TTC549 (cell line): Measurements from ENCODE around the gene TRIM40.

ENCODE experiments used
- FAIRE-seq: peaks from 2 replicates; lab custom pipeline; 2012; peaks lifted over from hg19 to GRCh38; lab: Jason Lieb, UNC

TRIM40 gene

GRCh38 chr6:30135757-30136156, at the start of gene TRIM40:
TRIM40 (plus strand) TSS chr6:30136140; CDS start chr6:30137037, 897 bp downstream.
- no peak for FAIRE-seq

DNA sequence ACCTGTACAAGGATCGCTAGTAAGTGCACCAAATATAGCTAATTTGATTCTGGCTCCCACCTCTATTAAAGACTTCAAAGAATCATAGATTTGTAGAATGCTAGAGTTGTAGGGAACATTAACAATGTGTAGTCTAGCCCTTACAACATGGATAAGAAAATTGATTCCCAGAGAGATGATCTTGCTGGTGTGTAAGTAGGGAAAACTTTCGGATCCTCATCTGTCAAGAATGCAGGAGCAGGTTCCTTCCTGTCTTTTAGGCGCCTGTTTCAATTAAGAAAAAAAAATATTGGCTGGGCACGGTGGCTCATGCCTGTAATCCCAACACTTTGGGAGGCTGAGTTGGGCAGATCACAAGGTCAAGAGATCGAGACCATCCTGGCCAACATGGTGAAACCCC, 48.1 kb upstream of the TRIM40 start:
- no peak for FAIRE-seq

GRCh38 chr6:30091577-30092381, 44.2 kb upstream of the TRIM40 start:
- FAIRE-seq, result no peak

DNA sequence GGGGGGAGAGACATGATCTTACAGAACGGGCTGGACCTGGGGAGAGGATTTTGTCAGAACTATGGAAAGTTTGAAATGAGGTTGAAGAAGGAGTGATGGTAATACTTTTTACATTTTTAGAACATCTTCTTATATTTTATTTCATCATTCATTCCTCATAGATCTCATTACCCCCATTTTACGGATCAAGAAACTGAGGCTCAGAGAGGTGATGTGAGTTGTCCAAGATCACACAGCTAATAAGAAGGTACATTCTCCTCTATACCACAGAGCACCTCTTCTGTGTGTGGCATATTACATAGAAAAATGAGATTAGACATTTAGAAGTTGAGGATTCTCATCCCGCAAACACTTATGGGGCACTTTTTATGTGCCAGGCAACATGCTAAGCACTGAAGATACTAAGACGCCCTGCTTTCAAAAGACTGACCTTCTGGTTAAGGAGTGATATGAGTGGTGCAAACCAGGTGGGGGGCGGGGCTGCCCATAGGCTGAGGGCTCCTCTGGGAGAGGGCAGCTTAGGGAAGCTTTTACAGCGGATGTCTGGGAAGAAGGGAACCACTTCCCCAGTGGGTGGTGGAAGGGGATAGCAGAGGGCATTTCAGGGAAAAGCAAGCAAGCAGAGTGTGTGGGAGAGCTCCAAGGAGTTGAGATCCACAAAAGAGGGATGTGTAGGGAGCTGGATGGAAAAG, 42.9 kb upstream of the TRIM40 start:
- FAIRE-seq, result no peak

- no peak for FAIRE-seq
These were observed 41.8 kb upstream of the TRIM40 start for GRCh38 chr6:30093951-30094661.

- no peak for FAIRE-seq
These were observed 39.1 kb upstream of the TRIM40 start for GRCh38 chr6:30096829-30097228.

GRCh38 chr6:30097902-30098768, 37.8 kb upstream of the TRIM40 start:
- no peak for FAIRE-seq

DNA sequence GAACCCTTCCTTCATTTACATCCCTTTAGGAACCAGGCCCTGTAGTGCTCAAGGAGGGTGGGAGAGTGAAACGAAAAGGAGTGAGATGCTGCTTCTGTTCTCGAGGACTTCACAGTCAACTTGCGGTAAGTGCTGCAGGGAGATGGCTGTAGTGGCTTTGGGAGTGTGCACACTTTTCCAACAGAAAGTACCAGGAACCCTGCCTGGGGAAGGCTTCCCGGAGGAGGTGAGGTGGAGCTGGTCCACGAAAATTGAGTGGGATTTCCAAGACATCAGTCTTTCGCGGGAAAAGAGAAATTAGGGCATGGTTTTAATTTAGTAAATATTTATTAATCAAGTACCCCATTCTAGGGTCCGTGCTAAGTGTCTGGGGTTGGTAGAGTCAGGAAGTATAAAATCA, 35.8 kb upstream of the TRIM40 start:
- FAIRE-seq, result no peak

GRCh38 chr6:30100585-30101443, 35.1 kb upstream of the TRIM40 start:
- FAIRE-seq, result no peak

DNA sequence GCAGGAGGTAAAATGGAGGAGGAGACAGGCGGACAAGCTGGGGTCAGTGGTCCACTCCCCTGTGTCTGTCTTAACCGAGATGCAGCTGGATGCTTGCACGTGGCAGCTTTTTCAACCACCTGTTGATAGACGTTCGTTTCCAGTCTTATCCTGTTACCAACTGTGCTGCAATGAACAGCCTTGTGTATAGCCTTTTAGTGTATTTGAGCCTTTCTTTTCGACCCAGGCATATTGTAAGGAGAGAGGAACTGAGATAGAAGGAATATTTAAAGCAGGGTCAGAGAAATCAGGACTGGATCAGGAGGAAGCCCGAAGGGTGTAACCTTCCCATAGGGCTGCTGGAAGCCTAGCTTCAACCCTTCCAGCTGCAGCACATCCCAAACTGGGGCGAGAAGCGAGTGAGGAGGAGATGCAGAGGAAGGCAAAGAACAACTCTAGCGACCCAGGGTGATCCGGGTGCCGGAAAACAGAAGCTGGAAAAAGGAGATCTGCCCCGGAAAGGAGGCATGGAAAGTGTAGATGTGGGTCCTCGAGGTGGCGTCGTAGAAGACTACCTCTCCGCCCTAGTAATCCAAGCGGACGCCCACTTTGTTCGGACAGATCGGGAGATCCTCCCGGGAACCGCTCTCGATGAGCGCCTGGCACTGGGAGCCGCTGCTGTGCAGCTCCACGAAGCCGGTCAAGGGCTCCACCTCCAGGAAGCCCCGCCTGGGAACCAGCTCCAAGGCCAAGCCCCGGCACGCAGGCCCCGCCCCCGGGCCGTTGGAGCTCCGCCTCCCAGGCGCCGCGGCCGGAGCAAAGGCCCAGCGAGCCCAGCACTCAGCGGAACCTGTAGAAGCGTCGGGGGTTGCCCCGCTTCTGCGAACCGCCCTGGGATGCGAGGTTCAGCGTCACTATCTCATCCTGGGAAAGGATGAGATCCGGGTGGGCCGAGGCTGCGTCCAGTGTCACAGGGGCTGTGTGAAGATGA, 34.2 kb upstream of the TRIM40 start:
- no peak for FAIRE-seq

DNA sequence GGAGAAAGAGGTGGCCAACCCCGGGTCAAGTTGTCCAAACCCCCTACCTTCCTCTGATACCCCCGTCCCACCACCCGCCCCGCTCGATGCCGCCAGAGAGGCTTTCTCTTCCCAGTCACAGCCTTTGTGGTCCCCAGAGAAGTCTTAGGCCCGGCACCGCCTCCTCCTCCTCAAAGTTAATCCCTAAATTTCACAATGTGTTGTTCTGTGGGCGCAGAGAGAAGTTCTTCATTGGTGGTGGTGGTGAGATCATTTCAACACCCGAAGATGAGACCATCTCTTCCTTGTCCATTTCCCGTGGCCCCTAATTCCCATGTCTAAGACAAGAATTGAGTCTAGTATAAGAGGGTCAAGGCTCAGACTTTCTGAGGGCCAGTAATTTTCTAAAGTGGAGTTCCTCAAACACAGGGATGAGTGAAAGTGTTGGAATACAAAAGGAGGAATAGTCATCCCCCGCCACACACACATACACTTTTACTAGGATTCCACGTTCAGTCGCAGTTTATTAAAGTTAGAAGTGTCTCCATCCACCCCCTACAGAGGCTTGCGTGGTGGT, 33.4 kb upstream of the TRIM40 start:
- no peak for FAIRE-seq

DNA sequence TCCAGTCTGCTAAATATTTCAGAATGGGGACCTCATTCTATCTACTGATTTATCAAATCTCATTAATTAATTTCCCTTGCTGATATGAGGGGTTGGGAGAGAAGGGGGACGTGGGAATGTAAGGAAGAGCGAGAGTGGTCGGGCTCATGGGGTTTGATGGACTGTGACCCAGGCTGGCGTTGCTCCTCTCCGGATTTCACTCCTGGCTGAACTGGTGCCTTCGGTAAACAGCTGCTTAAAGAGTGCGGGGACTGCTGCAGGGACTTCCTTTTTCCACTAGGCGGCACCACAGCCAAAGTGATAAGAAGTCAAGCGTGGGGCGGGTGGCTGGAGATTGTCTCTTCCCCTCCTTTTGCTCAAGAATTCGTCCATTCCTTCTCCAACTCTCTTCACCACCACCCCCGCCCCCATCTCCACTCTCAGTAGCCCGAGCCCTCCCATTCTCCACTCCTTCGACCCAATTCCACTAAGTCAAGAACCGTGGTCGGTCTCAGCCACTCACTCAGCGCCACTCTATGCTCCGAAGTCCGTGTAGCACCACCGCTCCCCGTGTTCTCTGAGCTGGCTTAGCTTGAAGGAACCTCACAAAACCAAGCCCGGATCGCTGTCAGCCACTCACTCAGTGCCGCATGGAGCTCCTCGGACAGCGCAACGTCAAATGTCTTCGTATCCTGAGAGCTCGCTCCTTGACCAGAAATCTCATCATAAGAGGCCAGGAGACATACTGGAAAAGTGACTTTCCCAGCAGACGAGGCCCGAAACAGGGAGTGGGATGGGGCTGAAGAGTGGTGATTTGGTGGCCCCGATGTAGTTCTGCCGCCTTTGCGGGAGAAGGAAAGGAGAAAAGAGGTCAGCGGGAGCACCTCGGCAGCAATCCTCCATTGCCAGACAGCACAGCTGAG, 32.7 kb upstream of the TRIM40 start:
- no peak for FAIRE-seq

- FAIRE-seq, result no peak
These were observed 32.1 kb upstream of the TRIM40 start for GRCh38 chr6:30103872-30104179.

DNA sequence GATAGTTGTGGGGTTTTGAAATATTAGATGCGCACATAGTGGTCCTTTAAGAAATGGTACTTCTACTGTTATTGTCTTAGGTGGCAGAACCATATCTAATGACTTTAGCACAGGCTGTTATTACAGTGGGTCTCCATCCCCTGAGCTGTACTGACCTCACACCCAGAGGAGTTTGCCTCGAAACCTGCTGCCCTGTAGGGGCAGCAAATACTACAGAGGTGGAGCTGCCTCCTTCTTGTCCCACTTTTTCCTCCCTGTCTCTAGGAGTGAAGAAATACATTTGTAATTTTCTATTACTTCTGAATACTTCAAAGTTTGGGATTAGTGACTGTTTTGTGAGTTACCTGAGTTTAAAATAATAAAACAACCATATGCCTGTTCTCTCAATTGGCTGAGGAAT, 31.3 kb upstream of the TRIM40 start:
- no peak for FAIRE-seq

DNA sequence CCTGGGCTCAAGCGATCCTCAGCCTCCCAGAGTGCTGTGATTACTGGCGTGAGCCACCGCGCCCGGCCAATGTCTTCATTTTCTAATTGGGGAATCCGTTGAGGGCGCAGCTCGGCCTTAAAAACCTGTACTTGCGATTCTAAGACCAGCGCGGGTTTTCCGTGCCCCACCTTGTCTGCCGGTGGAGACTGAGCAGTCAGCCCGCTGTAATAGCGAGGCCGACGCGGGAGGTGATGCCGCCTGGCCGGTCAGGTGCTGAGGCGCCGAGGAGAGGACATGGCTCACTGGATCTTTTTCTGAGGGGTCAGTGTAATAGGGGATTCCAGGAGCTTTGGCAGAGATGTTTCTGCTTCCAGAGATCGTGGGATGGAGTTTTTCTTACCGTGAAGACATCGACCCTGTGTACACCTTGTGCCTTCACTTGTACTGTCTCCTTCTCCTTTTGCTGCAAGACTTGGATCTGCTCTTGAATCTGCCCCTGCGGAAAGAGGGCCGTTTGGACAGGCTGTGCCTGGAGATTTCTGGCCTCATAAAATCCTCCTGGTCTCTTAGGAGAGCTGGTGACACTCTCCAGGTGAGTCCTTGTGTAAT, 24.6 kb upstream of the TRIM40 start:
- FAIRE-seq, result no peak

GRCh38 chr6:30112402-30112994, 23.4 kb upstream of the TRIM40 start:
- no peak for FAIRE-seq

GRCh38 chr6:30113003-30113759, 22.8 kb upstream of the TRIM40 start, which contains the start of gene TRIM31:
TRIM31 (minus strand) TSS chr6:30113090; CDS start chr6:30112805, 285 bp downstream.
- no peak for FAIRE-seq
